K562 (cell line): Measurements from ENCODE around the gene ARFGAP1. TPM values are rescaled to one million over a fixed set of nuclear protein-coding genes. Genes with fewer than 3 reads are reported as not detected.

ENCODE experiments used
- ATAC-seq: fragments of 200-7000 bp; cut with Tn5 transposase; 3 replicates; pipeline ENCODE4 v1.9.1; 2020; ENCODE audit warnings: moderate library complexity
- BruUV-seq: library from RNA; stranded (reverse); fragments of 400-500 nt; replicated peaks from 2 replicates; lab custom pipeline; 2021; lab: Mats Ljungman, UMichigan
- CTCF ChIA-PET: fragments of 300-600 bp; formaldehyde crosslinking; extraction: SDS; loops from one replicate; lab custom pipeline; 2021; ENCODE audit warnings: low intra/inter-chr PET ratio; lab: Yijun Ruan, JAX
- POLR2A ChIA-PET: fragments of 300-600, 350-650 bp; sonication (Branson Sonifier 250); formaldehyde crosslinking; extraction: SDS; loops from one replicate; lab custom pipeline; 2021; ENCODE audit warnings: antibody characterized with exemption, inconsistent platforms; lab: Yijun Ruan, JAX
- DNase-seq, 4 experiments: peaks; one replicate each; pipeline versions ENCODE4 v3.0.0 to v3.0.0-alpha.2; 2011 to 2018; ENCODE audit warnings: low spot score in 3 of 4, mixed read lengths in 3 of 4; ENCODE audit errors: extremely low read depth in 1 of 4
- FAIRE-seq: peaks from 2 replicates; lab custom pipeline; 2011; peaks lifted over from hg19 to GRCh38; lab: Jason Lieb, UNC
- H2AFZ ChIP-seq: 2 replicates; pipeline ENCODE4 v1.6.0; 2011; ENCODE audit warnings: low read depth, low read length, control low read depth, inconsistent platforms
- H3K27ac ChIP-seq: fragments of 200-600 bp; 3 replicates; pipeline ENCODE4 v1.8.0; 2011; ENCODE audit warnings: low read depth, mild to moderate bottlenecking, control low read depth, inconsistent platforms, low read length, moderate library complexity, mixed read lengths; ENCODE audit errors: extremely low read depth
- H3K27me3 ChIP-seq, 2 experiments: fragments of 300-600 bp in 1 of 2; 2 replicates in 1 of 2; 3 replicates in 1 of 2; pipeline versions ENCODE4 v1.6.0 to v1.8.0; 2011; ENCODE audit warnings: inconsistent platforms in 2 of 2, low read length in 2 of 2, mild to moderate bottlenecking in 1 of 2, mixed read lengths in 1 of 2, moderate library complexity in 1 of 2; ENCODE audit not compliant: control insufficient read depth in 2 of 2, insufficient read depth in 2 of 2
- H3K36me3 ChIP-seq: fragments of 300-600 bp; 3 replicates; pipeline ENCODE4 v1.8.0; 2011; ENCODE audit warnings: mild to moderate bottlenecking, low read length, inconsistent platforms; ENCODE audit not compliant: control insufficient read depth, insufficient read depth
- H3K4me1 ChIP-seq, 2 experiments: fragments of 200-600 bp in 1 of 2; replicated peaks in 1 of 2; 2 replicates in 1 of 2; 3 replicates in 1 of 2; pipeline versions ENCODE4 v1.5.1 to v1.8.0; 2011; ENCODE audit warnings: inconsistent platforms in 2 of 2, low read length in 2 of 2, mild to moderate bottlenecking in 1 of 2, mixed read lengths in 1 of 2, moderate library complexity in 1 of 2; ENCODE audit not compliant: control insufficient read depth in 2 of 2, insufficient read depth in 2 of 2
- H3K4me2 ChIP-seq: 2 replicates; pipeline ENCODE4 v1.6.1; 2011; ENCODE audit warnings: low read length, control low read depth, inconsistent platforms, mixed read lengths; ENCODE audit not compliant: insufficient read depth
- H3K4me3 ChIP-seq: fragments of 200-600 bp; sonication (generic), shearing (Covaris generic); 2 replicates; pipeline ENCODE4 v1.5.1; 2016; ENCODE audit warnings: control low read depth, inconsistent platforms
- H3K79me2 ChIP-seq: fragments of 200-600 bp; 3 replicates; pipeline ENCODE4 v1.8.0; 2011; ENCODE audit warnings: low read length, inconsistent platforms; ENCODE audit not compliant: control insufficient read depth, insufficient read depth
- H3K9ac ChIP-seq, 2 experiments: 2 replicates each; pipeline versions ENCODE4 v1.6.0 to v1.6.1; 2011; ENCODE audit warnings: low read depth in 2 of 2, low read length in 2 of 2, control low read depth in 1 of 2, inconsistent platforms in 1 of 2, mild to moderate bottlenecking in 1 of 2, mixed read lengths in 1 of 2; ENCODE audit not compliant: insufficient read depth in 1 of 2
- H3K9me1 ChIP-seq: one replicate; pipeline ENCODE4 v1.6.0; 2011; ENCODE audit warnings: inconsistent platforms, mild to moderate bottlenecking, low read length, moderate library complexity; ENCODE audit not compliant: control insufficient read depth, insufficient read depth
- H3K9me3 ChIP-seq: replicated peaks from 2 replicates; pipeline ENCODE4 v1.5.1; 2011; ENCODE audit warnings: low read depth, low read length, inconsistent platforms; ENCODE audit not compliant: control insufficient read depth, insufficient read depth
- H4K20me1 ChIP-seq: replicated peaks from 2 replicates; pipeline ENCODE4 v1.6.1; 2011; ENCODE audit warnings: low read length, inconsistent platforms, mixed read lengths; ENCODE audit not compliant: control insufficient read depth, insufficient read depth
- FOXJ2 ChIP-seq: fragments of 200-800 bp; sonication (Bioruptor generic); IDR thresholded peaks from 2 replicates; pipeline ENCODE4 v1.6.1; 2016; ENCODE audit warnings: missing genetic modification characterization, missing compliant biosample characterization
- HNRNPH1 ChIP-seq: fragments of 200-400 bp; formaldehyde crosslinking; optimal IDR thresholded peaks from 2 replicates; pipeline ENCODE3; 2017; ENCODE audit warnings: low read depth, mild to moderate bottlenecking, low read length, moderate library complexity
- MAFK ChIP-seq: IDR thresholded peaks from 2 replicates; pipeline ENCODE4 v1.6.1; 2011; ENCODE audit warnings: low read length, improper control_type of control experiment
- MBD2 ChIP-seq: sonication (generic); IDR thresholded peaks from 2 replicates; pipeline ENCODE4 v1.6.1; 2016; ENCODE audit warnings: low read depth, borderline replicate concordance
- MECOM ChIP-seq: fragments of 250-450 bp; sonication (Bioruptor Pico); IDR thresholded peaks from 2 replicates; pipeline ENCODE4 v1.8.0; 2022; ENCODE audit warnings: inconsistent platforms
- MEF2A ChIP-seq: IDR thresholded peaks from 2 replicates; pipeline ENCODE4 v1.6.1; 2011; ENCODE audit warnings: low read depth, mild to moderate bottlenecking, low read length, moderate library complexity; ENCODE audit not compliant: control insufficient read depth
- PKNOX1 ChIP-seq: fragments of 450-650 bp; IDR thresholded peaks from 2 replicates; pipeline ENCODE4 v1.6.1; 2016
- POLR2G ChIP-seq: fragments of 200-400 bp; formaldehyde crosslinking; IDR thresholded peaks from 2 replicates; pipeline ENCODE4 v1.6.1; 2017; ENCODE audit warnings: low read depth, mild to moderate bottlenecking, antibody characterized with exemption, low read length, moderate library complexity
- PRPF4 ChIP-seq: fragments of 200-400 bp; formaldehyde crosslinking; IDR thresholded peaks from one replicate; pipeline ENCODE4 v1.6.1; 2017; ENCODE audit warnings: low read length, low read depth, mild to moderate bottlenecking; ENCODE audit not compliant: insufficient read depth, poor library complexity, severe bottlenecking
- SAP30 ChIP-seq: fragments of 200-600 bp; sonication (generic); IDR thresholded peaks from 2 replicates; pipeline ENCODE4 v1.6.1; 2012; ENCODE audit warnings: borderline replicate concordance, low read depth, mild to moderate bottlenecking, moderate library complexity, low read length, control low read depth, inconsistent platforms; ENCODE audit not compliant: insufficient read depth, poor library complexity, severe bottlenecking
- STAT5B ChIP-seq: fragments of 250-450 bp; sonication (Bioruptor Pico); IDR thresholded peaks from 2 replicates; pipeline ENCODE4 v1.8.0; 2021; ENCODE audit warnings: mild to moderate bottlenecking, inconsistent platforms
- TBP ChIP-seq: optimal IDR thresholded peaks from 2 replicates; pipeline ENCODE3; 2011; ENCODE audit warnings: low read depth, low read length, improper control_type of control experiment
- WGBS: fragments of 100-300 bp; shearing (Covaris generic); methylation state at CpG from one replicate; pipeline ENCODE4 v1.1.6; 2016; ENCODE audit warnings: low coverage, mixed read lengths; ENCODE audit not compliant: insufficient coverage; ENCODE audit errors: missing lambda C conversion rate; 5-methylcytosine and 5-hydroxymethylcytosine counted together
- in situ Hi-C: fragments of 300-500 bp; cut with MboI; formaldehyde crosslinking; loops from 4 replicates; pipeline ENCODE4 v1.15.0; 2018; ENCODE audit warnings: inconsistent platforms, mixed read lengths
- intact Hi-C: fragments of 100-400 bp; cut with micrococcal nuclease; formaldehyde crosslinking; loops from 2 replicates; pipeline ENCODE4 v1.14.2; 2022
- polyA plus RNA-seq, 8 experiments: library from polyadenylated mRNA; depleted of rRNA in 4 of 8; stranded (reverse) in 5 of 8; unstranded in 3 of 8; fragments of >200 nt; fragmentation: Nextera tagmentation in 2 of 8; fragmentation: Illumina TruSeq in 1 of 8; extraction: Ambion mirVana in 2 of 8; extraction: Trizol in 1 of 8; gene quantifications; 2 replicates each; pipeline versions ENCODE4 v1.2.1 to v1.2.3, GENCODE V29; 2011 to 2014; ENCODE audit warnings: inconsistent platforms in 1 of 8, missing spikeins in 1 of 8
- total RNA-seq, 7 experiments: library from RNA; depleted of rRNA in 6 of 7; stranded (reverse); fragments of >200 nt in 6 of 7; fragmentation: Illumina TruSeq in 2 of 7; extraction: Trizol in 2 of 7; gene quantifications; 2 replicates each; pipeline versions ENCODE4 v1.2.1 to v1.2.3, GENCODE V29; 2011 to 2021; ENCODE audit warnings: low replicate concordance in 1 of 7

Gene ARFGAP1
- total and polyA plus RNA-seq, 9 of the 15 experiments (the other 6 are each of a cell fraction or from before 2014, with no cell fraction given), result 0.53 to 102 (median 33.5) TPM

DNA sequence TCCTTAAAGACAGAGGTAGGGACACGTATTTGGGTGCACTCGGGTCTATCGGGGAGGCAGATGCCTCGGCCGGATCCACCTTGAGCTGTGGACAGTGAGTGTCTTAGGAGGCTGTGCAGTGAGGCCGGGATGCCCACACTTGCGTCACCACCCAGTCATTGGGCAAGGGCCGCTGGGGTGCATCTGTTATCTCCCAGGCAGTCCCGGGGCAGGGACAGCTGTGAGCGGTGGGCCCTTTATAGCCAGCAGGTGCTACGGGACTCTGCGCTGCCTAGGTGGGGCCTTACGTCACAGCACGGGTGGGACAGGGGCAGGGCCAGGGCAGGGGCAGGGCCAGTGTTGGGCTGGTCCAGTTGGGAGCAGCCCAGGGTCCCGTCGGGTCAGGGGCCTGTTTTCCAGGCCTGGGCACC is 19.7 kb downstream of the ARFGAP1 start:
- intact Hi-C loops, result loop anchor here (5.0 kb wide), 1 partner anchor 65 kb away; no protein-coding TSS in a partner anchor
- FAIRE-seq, result no peak
- TF ChIP-seq POLR2G (peak; percentile 71), STAT5B (CRISPR knock-in tag) (no peak)

DNA sequence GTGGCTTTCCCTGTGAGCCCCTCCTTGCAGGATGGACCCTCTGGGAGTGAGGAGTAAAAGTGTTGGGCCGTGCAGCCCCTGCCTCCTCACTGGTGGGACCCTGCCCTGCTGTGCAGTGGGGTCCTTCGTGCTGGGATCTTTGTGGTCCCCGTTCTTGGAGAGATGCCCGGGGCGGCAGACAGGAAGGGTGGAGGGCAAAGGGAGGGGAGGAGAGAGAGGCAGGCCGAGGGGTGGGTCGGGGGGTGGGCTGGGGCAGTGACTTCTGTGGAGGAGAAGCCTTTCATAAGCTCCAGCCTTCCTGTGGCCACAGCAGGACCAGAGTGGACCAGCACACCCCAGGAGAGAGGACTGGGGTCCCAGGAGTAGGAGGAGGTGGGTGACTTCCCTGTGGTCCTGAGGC is 20.3 kb downstream of the ARFGAP1 start, which contains the start of gene COL20A1:
TSS of gene COL20A1 (plus strand) at position 283 of the 400 bp plus-strand sequence. CDS start 1,922 bp downstream, outside the sequence.
- Histone ChIP-seq H3K9ac (peak within 1 kb of the TSS in 1 of 2 experiments; percentile 26; a peak in 1 of 4 replicates), H3K79me2 (no peaks in the 10 kb centered on the region), H3K27me3 (peaks cover 12 to 26% of the 10 kb centered on the region in 2 experiments; a peak in 4 of 5 replicates), H3K4me1 (peaks cover 0 to 79% of the 10 kb centered on the region in 2 experiments; a peak in 2 of 5 replicates), H3K36me3 (peaks cover 20% of the 10 kb centered on the region; the same call in 1 of the 3 replicates), H3K4me2 (no peak within 1 kb of the TSS), H2AFZ (no peak within 1 kb of the TSS), H3K9me3 (no peaks in the 10 kb centered on the region), H3K4me3 (no peak within 1 kb of the TSS), H3K9me1 (peaks cover 10% of the 10 kb centered on the region)
- POLR2A ChIA-PET, result interaction anchor here (5.7 kb wide), 1 partner anchor 11 kb away, joined by 28 read pairs; no protein-coding TSS in a partner anchor
- no peak for FAIRE-seq
- WGBS, result 20% methylated on average over 1 of the region's 7 CpGs
- no TSS peak for BruUV-seq
- intact Hi-C loops, result loop anchor here (5.0 kb wide), 1 partner anchor 66 kb away; no protein-coding TSS in a partner anchor
- CTCF ChIA-PET, result no interaction called here
- no peak for ATAC-seq
- peak in 1 of 4 experiments; percentile 46 for DNase-seq
- no peak for TF ChIP-seq PKNOX1
- no peak for TF ChIP-seq TBP
- TF ChIP-seq HNRNPH1, result no peak
- TF ChIP-seq MAFK, result no peak
- TF ChIP-seq MECOM (CRISPR knock-in tag), result no peak
- no peak for TF ChIP-seq MBD2
- TF ChIP-seq MEF2A, result no peak
- no peak for TF ChIP-seq SAP30
- TF ChIP-seq PRPF4, result no peak
- TF ChIP-seq FOXJ2 (tag), result no peak
- TF ChIP-seq, all 486 proteins: peak for 0
- Histone ChIP-seq H4K20me1 (peaks cover 37% of the 10 kb centered on the region), H3K27ac (no peak within 1 kb of the TSS)
- in situ Hi-C loops, result no loop called here

More for the DNA sequence above, 19.7 kb downstream of the ARFGAP1 start:
- H3K9me1 ChIP-seq, result peaks cover 10% of the 10 kb centered on the region
- no peak overlapping the region for H2AFZ ChIP-seq
- H3K4me3 ChIP-seq, result no peak overlapping the region
- POLR2A ChIA-PET, result interaction anchor here (0.6 to 5.7 kb wide), 2 partner anchors 11 to 409 kb away, joined by 4 to 28 read pairs; no protein-coding TSS in a partner anchor
- ATAC-seq (no peak), DNase-seq (no peak)
- no peak overlapping the region for H3K4me2 ChIP-seq
- in situ Hi-C loops, result no loop called here
- peaks cover 12 to 22% of the 10 kb centered on the region in 2 experiments; a peak in 4 of 5 replicates for H3K27me3 ChIP-seq
- no peaks in the 10 kb centered on the region for H3K79me2 ChIP-seq
- no peak overlapping the region for H3K9ac ChIP-seq
- H3K9me3 ChIP-seq, result no peaks in the 10 kb centered on the region
- CTCF ChIA-PET, result no interaction called here
- WGBS, result 47% methylated on average over 16 of the region's 16 CpGs
- H4K20me1 ChIP-seq, result peaks cover 37% of the 10 kb centered on the region
- H3K4me1 ChIP-seq, result peaks cover 0 to 75% of the 10 kb centered on the region in 2 experiments; a peak in 2 of 5 replicates
- H3K27ac ChIP-seq, result no peak overlapping the region
- peaks cover 22% of the 10 kb centered on the region; the same call in 1 of the 3 replicates for H3K36me3 ChIP-seq
- no TSS peak for BruUV-seq
